Activated CD8-positive, alpha-beta memory T cell treated with anti-CD3 and anti-CD28 coated beads, Interleukin-2, amount 50 U/mL, for 4 hours (primary cell): ENCODE data around the gene MAEA.

Source experiments
- DNase-seq: peaks from one replicate; pipeline ENCODE4 v3.0.0-alpha.2; 2020

Gene MAEA

GRCh38 chr4:1338752-1339414 lies 49.2 kb downstream of the MAEA start:
- no peak for DNase-seq

- no peak for DNase-seq
Observed at GRCh38 chr4:1339489-1339888, 49.8 kb downstream of the MAEA start.

GRCh38 chr4:1340181-1340747 lies 50.6 kb downstream of the MAEA start:
- no peak for DNase-seq

GRCh38 chr4:1340861-1341260 lies 51.2 kb downstream of the MAEA start:
- DNase-seq = no peak

GRCh38 chr4:1342003-1342402 lies 52.3 kb downstream of the MAEA start:
- no peak for DNase-seq

GRCh38 chr4:1344696-1345095 lies 55.0 kb downstream of the MAEA start:
- DNase-seq = no peak

- peak; percentile 59 for DNase-seq
Observed at GRCh38 chr4:1345903-1346780, 56.5 kb downstream of the MAEA start.

GRCh38 chr4:1346781-1347409 lies 57.2 kb downstream of the MAEA start, which contains the start of gene UVSSA:
UVSSA (plus strand) TSS chr4:1347208; CDS start chr4:1348092, 884 bp downstream.
- peak; percentile 100 for DNase-seq

- no peak for DNase-seq
Observed at GRCh38 chr4:1347410-1347864, 57.7 kb downstream of the MAEA start.

- DNase-seq = no peak
Observed at GRCh38 chr4:1348014-1348513, 58.4 kb downstream of the MAEA start.

- no peak for DNase-seq
Observed at GRCh38 chr4:1348746-1349145, 59.1 kb downstream of the MAEA start.

- DNase-seq = no peak
Observed at GRCh38 chr4:1349359-1350168, 59.9 kb downstream of the MAEA start.

GRCh38 chr4:1350169-1350520 lies 60.5 kb downstream of the MAEA start:
- DNase-seq = no peak

GRCh38 chr4:1351854-1352566 lies 62.3 kb downstream of the MAEA start:
- peak; percentile 90 for DNase-seq

- no peak for DNase-seq
Observed at GRCh38 chr4:1352567-1352900, 62.8 kb downstream of the MAEA start.

- DNase-seq = no peak
Observed at GRCh38 chr4:1353186-1354055, 63.7 kb downstream of the MAEA start.

- DNase-seq = no peak
Observed at GRCh38 chr4:1354136-1354982, 64.7 kb downstream of the MAEA start.

- no peak for DNase-seq
Observed at GRCh38 chr4:1354983-1355275, 65.2 kb downstream of the MAEA start.

- no peak for DNase-seq
Observed at GRCh38 chr4:1355378-1355777, 65.7 kb downstream of the MAEA start.
